Caco-2 (cell line): ENCODE measurements around the gene RHBDF2. TPM values are rescaled to one million over a fixed set of nuclear protein-coding genes. Genes with fewer than 3 reads are reported as not detected.
"Not testable (repeated sequence)": the region's sequence is repeated elsewhere in the genome, so short reads cannot be mapped to it uniquely, and the experiment has no call there.

Experiments
- BruUV-seq: library from RNA; stranded (reverse); fragments of 400-500 nt; replicated peaks from 2 replicates; lab custom pipeline; 2021; lab: Mats Ljungman, UMichigan
- CTCF ChIA-PET: fragments of 300-600 bp; sonication (Branson Sonifier 250); formaldehyde crosslinking; loops from one replicate; lab custom pipeline; 2022; ENCODE audit warnings: antibody characterized with exemption; lab: Charles Lee
- POLR2A ChIA-PET: fragments of 300-600 bp; sonication (Branson Sonifier 250); formaldehyde crosslinking; loops from one replicate; lab custom pipeline; 2022; ENCODE audit warnings: antibody characterized with exemption; lab: Charles Lee
- DNase-seq, 2 experiments: peaks; one replicate each; pipeline versions ENCODE4 v3.0.0 to v3.0.0-alpha.2; 2020 to 2022
- H3K27me3 ChIP-seq: replicated peaks from 2 replicates; pipeline ENCODE4 v1.6.0; 2011; ENCODE audit warnings: low read length; ENCODE audit not compliant: control insufficient read depth, insufficient read depth
- H3K36me3 ChIP-seq: 2 replicates; pipeline ENCODE4 v1.5.1; 2011; ENCODE audit warnings: low read length; ENCODE audit not compliant: control insufficient read depth, insufficient read depth
- H3K4me1 ChIP-seq: fragments of 250-450 bp; sonication (Bioruptor Pico); 2 replicates; pipeline ENCODE4 v1.5.1; 2020; ENCODE audit warnings: mild to moderate bottlenecking
- H3K4me3 ChIP-seq: 2 replicates; pipeline ENCODE4 v1.5.1; 2011; ENCODE audit warnings: low read depth, mild to moderate bottlenecking, control low read depth, low read length
- H3K9me3 ChIP-seq: fragments of 250-450 bp; sonication (Bioruptor Pico); 2 replicates; pipeline ENCODE4 v1.5.1; 2020; ENCODE audit warnings: mild to moderate bottlenecking, moderate library complexity
- H3K27ac Mint-ChIP-seq: one replicate; pipeline ENCODE4 v1.8.0; 2022; ENCODE audit warnings: mixed read lengths; ENCODE audit not compliant: unreplicated experiment
- H3K27me3 Mint-ChIP-seq: one replicate; pipeline ENCODE4 v1.8.0; 2022; ENCODE audit warnings: mixed read lengths; ENCODE audit not compliant: insufficient read depth, unreplicated experiment
- H3K36me3 Mint-ChIP-seq: one replicate; pipeline ENCODE4 v1.8.0; 2022; ENCODE audit warnings: mild to moderate bottlenecking, mixed read lengths; ENCODE audit not compliant: insufficient read depth, unreplicated experiment
- H3K4me1 Mint-ChIP-seq: one replicate; pipeline ENCODE4 v1.8.0; 2022; ENCODE audit warnings: low read depth, mixed read lengths; ENCODE audit not compliant: unreplicated experiment
- H3K4me3 Mint-ChIP-seq: one replicate; pipeline ENCODE4 v1.8.0; 2022; ENCODE audit warnings: mild to moderate bottlenecking, moderate library complexity, mixed read lengths; ENCODE audit not compliant: unreplicated experiment
- H3K9me3 Mint-ChIP-seq: one replicate; pipeline ENCODE4 v1.8.0; 2022; ENCODE audit warnings: mixed read lengths; ENCODE audit not compliant: unreplicated experiment
- intact Hi-C: fragments of 100-400 bp; cut with micrococcal nuclease; formaldehyde crosslinking; loops from one replicate; pipeline ENCODE4 v1.10.0; 2022; ENCODE audit not compliant: unreplicated experiment
- total RNA-seq: library from RNA; stranded (reverse); gene quantifications from 2 replicates; pipeline ENCODE4 v1.2.3, GENCODE V29; 2022
- TF ChIP-seq, protein P1 (sequence below), 2 experiments: fragments of 200-600 bp in 1 of 2; IDR thresholded peaks; 1 replicate in 1 of 2; 2 replicates in 1 of 2; pipeline versions ENCODE4 v1.5.1 to v1.8.0; 2011 to 2022; ENCODE audit warnings: antibody characterized with exemption in 1 of 2, control low read depth in 1 of 2, inconsistent platforms in 1 of 2, low read depth in 1 of 2, low read length in 1 of 2, mild to moderate bottlenecking in 1 of 2, moderate library complexity in 1 of 2; ENCODE audit not compliant: insufficient read depth in 1 of 2, severe bottlenecking in 1 of 2, unreplicated experiment in 1 of 2

The RHBDF2 gene
- total RNA-seq, 1 experiment from 2014 or later = 33.8 TPM

DNA sequence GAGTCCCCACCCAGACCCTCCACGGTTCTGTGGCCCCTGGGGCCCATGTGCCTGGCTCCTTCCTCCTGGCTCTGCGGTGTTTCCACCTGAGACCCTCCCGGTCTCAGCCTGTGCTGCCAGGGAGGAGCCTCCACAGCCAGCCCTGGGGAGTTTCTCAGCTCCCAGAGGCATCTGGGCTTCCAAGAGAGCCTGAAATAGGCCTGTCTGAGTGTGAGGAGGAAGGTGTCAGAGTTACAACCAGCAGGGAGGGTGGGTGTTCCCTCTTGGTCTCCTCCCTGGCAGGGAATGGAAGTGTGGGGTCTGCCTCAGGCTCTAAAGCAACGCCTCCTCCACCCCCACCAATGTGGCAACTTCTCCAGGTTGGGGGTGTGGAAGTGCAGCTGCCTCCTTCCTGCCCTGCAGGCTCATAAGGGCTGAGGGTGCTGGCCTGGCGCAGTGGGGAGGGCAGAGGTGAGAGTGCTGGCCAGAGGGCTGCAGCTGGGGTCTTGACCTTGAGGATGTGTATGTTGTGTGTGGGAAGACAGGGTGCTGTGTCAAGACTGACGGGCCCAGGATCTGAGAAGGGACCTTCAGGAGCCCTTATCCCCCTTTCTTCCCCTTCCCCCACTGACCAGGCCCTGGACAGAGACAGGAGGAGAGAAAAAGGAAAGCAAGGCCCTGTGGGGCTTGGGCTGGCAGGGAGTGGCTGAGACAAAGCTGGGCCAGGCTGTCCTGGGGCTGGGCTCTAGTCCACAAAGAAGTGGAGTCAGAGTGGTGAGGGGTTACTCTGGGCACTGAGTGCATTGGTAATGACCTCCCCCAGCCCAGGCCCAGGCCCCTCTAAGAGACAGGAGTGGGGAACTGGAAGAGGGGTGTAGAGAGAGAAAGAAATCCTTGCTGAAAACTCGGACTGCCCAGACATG is 33.9 kb upstream of the RHBDF2 start:
- Mint-ChIP-seq H3K27ac (no peak overlapping the region), H3K4me3 (no peak overlapping the region), H3K27me3 (no peaks in the 10 kb centered on the region), H3K4me1 (peaks cover 15% of the 10 kb centered on the region), H3K9me3 (no peaks in the 10 kb centered on the region), H3K36me3 (no peaks in the 10 kb centered on the region)
- TF ChIP-seq, protein P1, sequence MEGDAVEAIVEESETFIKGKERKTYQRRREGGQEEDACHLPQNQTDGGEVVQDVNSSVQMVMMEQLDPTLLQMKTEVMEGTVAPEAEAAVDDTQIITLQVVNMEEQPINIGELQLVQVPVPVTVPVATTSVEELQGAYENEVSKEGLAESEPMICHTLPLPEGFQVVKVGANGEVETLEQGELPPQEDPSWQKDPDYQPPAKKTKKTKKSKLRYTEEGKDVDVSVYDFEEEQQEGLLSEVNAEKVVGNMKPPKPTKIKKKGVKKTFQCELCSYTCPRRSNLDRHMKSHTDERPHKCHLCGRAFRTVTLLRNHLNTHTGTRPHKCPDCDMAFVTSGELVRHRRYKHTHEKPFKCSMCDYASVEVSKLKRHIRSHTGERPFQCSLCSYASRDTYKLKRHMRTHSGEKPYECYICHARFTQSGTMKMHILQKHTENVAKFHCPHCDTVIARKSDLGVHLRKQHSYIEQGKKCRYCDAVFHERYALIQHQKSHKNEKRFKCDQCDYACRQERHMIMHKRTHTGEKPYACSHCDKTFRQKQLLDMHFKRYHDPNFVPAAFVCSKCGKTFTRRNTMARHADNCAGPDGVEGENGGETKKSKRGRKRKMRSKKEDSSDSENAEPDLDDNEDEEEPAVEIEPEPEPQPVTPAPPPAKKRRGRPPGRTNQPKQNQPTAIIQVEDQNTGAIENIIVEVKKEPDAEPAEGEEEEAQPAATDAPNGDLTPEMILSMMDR (IDR thresholded peaks at IDR 0.05; ENCODE audit: insufficient read depth in 1 of 2, low read depth in 1 of 2, low read length in 1 of 2, severe bottlenecking in 1 of 2, unreplicated experiment in 1 of 2) = no peak
- no peak overlapping the region for H3K4me3 ChIP-seq
- intact Hi-C loops = no loop called here
- H3K9me3 ChIP-seq = no peaks in the 10 kb centered on the region
- peaks cover 10% of the 10 kb centered on the region for H3K4me1 ChIP-seq
- ChIA-PET CTCF (interaction anchor here (0.8 kb wide), 1 partner anchor 12 kb away, joined by 3 read pairs; no protein-coding TSS in a partner anchor), POLR2A (no interaction called here)
- no TSS peak for BruUV-seq
- H3K27me3 ChIP-seq = no peaks in the 10 kb centered on the region
- DNase-seq = no peak
- H3K36me3 ChIP-seq = no peaks in the 10 kb centered on the region

- CTCF ChIA-PET = not testable (repeated sequence)
- POLR2A ChIA-PET = interaction anchor here (0.6 kb wide), 1 partner anchor 569 kb away, joined by 5 read pairs; no protein-coding TSS in a partner anchor
Observed at GRCh38 chr17:76533640-76534359, 32.6 kb upstream of the RHBDF2 start.

GRCh38 chr17:76532072-76532651 is 30.9 kb upstream of the RHBDF2 start:
- no peaks in the 10 kb centered on the region for H3K9me3 Mint-ChIP-seq
- DNase-seq = no peak
- no peak overlapping the region for H3K4me3 ChIP-seq
- H3K4me1 ChIP-seq = peaks cover 20% of the 10 kb centered on the region
- peaks cover 15% of the 10 kb centered on the region for H3K4me1 Mint-ChIP-seq
- peak overlapping the region; percentile 43 for H3K27ac Mint-ChIP-seq
- no peaks in the 10 kb centered on the region for H3K36me3 ChIP-seq
- TF ChIP-seq, protein P1 (IDR thresholded peaks at IDR 0.05; ENCODE audit: insufficient read depth in 1 of 2, low read depth in 1 of 2, low read length in 1 of 2, severe bottlenecking in 1 of 2, unreplicated experiment in 1 of 2) = no peak
- no peaks in the 10 kb centered on the region for H3K9me3 ChIP-seq
- POLR2A ChIA-PET = interaction anchor here (0.7 kb wide), 1 partner anchor 14 kb away, joined by 4 read pairs; no protein-coding TSS in a partner anchor
- H3K36me3 Mint-ChIP-seq = no peaks in the 10 kb centered on the region
- H3K4me3 Mint-ChIP-seq = no peak overlapping the region
- CTCF ChIA-PET = no interaction called here
- no peaks in the 10 kb centered on the region for H3K27me3 Mint-ChIP-seq
- intact Hi-C loops = no loop called here
- no peaks in the 10 kb centered on the region for H3K27me3 ChIP-seq
- no TSS peak for BruUV-seq

More at GRCh38 chr17:76533640-76534359, 32.6 kb upstream of the RHBDF2 start:
- H3K27me3 Mint-ChIP-seq, intact Hi-C loops, H3K4me3 Mint-ChIP-seq, H3K27me3 ChIP-seq, H3K9me3 ChIP-seq, H3K36me3 ChIP-seq, DNase-seq, H3K36me3 Mint-ChIP-seq, H3K9me3 Mint-ChIP-seq, H3K4me3 ChIP-seq, H3K27ac Mint-ChIP-seq, BruUV-seq: not testable (repeated sequence)
- peaks cover 15% of the 10 kb centered on the region for H3K4me1 Mint-ChIP-seq
- H3K4me1 ChIP-seq = peaks cover 20% of the 10 kb centered on the region
